Mesenchymal stem cell (in vitro differentiated cells and primary cell): ENCODE data around the gene STK26.
A peak's percentile ranks its signal among the peaks of the same experiment; 100 is the strongest.

Experiments
- DNase-seq: peaks from one replicate; pipeline ENCODE4 v3.0.0-alpha.2; 2013
- H2AFZ ChIP-seq: one replicate; pipeline ENCODE4 v1.6.1; 2013; ENCODE audit warnings: low read depth, mild to moderate bottlenecking, control low read depth, inconsistent platforms, low read length, moderate library complexity
- H2AK5ac ChIP-seq: 2 replicates; pipeline ENCODE4 v1.6.1; 2013; ENCODE audit warnings: low read length, moderate library complexity, mild to moderate bottlenecking, inconsistent platforms; ENCODE audit not compliant: severe bottlenecking
- H2BK120ac ChIP-seq: one replicate; pipeline ENCODE4 v1.6.1; 2013; ENCODE audit warnings: low read depth, mild to moderate bottlenecking, inconsistent platforms, low read length, moderate library complexity
- H2BK12ac ChIP-seq, 2 experiments: one replicate each; pipeline ENCODE4 v1.6.1; 2013; ENCODE audit warnings: inconsistent platforms in 2 of 2, low read length in 2 of 2, mild to moderate bottlenecking in 2 of 2, moderate library complexity in 2 of 2, control low read depth in 1 of 2
- H2BK15ac ChIP-seq: one replicate; pipeline ENCODE4 v1.6.1; 2013; ENCODE audit warnings: mild to moderate bottlenecking, low read depth, inconsistent platforms; ENCODE audit not compliant: poor library complexity, severe bottlenecking
- H2BK5ac ChIP-seq: 2 replicates; pipeline ENCODE4 v1.6.1; 2013; ENCODE audit warnings: low read depth, mild to moderate bottlenecking, low read length, control low read depth, inconsistent platforms; ENCODE audit not compliant: poor library complexity, severe bottlenecking
- H3K14ac ChIP-seq, 2 experiments: one replicate each; pipeline ENCODE4 v1.6.1; 2013; ENCODE audit warnings: inconsistent platforms in 2 of 2, low read length in 2 of 2, control low read depth in 1 of 2, mild to moderate bottlenecking in 1 of 2, moderate library complexity in 1 of 2
- H3K18ac ChIP-seq, 2 experiments: one replicate each; pipeline ENCODE4 v1.6.1; 2013; ENCODE audit warnings: inconsistent platforms in 2 of 2, low read length in 2 of 2, control low read depth in 1 of 2, low read depth in 1 of 2, mild to moderate bottlenecking in 1 of 2
- H3K23ac ChIP-seq, 2 experiments: one replicate each; pipeline ENCODE4 v1.6.1; 2013; ENCODE audit warnings: inconsistent platforms in 2 of 2, low read length in 2 of 2, mild to moderate bottlenecking in 2 of 2, moderate library complexity in 2 of 2, control low read depth in 1 of 2
- H3K27ac ChIP-seq: 2 replicates; pipeline ENCODE4 v1.5.1; 2013; ENCODE audit warnings: mild to moderate bottlenecking, moderate library complexity, low read length, control low read depth, inconsistent platforms; ENCODE audit not compliant: poor library complexity, severe bottlenecking
- H3K27me3 ChIP-seq, 2 experiments: 2 replicates each; pipeline versions ENCODE4 v1.6.1 to v1.7.0; 2013; ENCODE audit warnings: low read length in 2 of 2, mild to moderate bottlenecking in 2 of 2, moderate library complexity in 2 of 2, control low read depth in 1 of 2, inconsistent platforms in 1 of 2; ENCODE audit not compliant: control insufficient read depth in 1 of 2, insufficient read depth in 1 of 2
- H3K36me3 ChIP-seq, 2 experiments: 2 replicates each; pipeline versions ENCODE4 v1.6.1 to v1.7.0; 2013; ENCODE audit warnings: low read length in 2 of 2, control low read depth in 1 of 2, inconsistent platforms in 1 of 2, low read depth in 1 of 2, mild to moderate bottlenecking in 1 of 2; ENCODE audit not compliant: insufficient read depth in 2 of 2, control insufficient read depth in 1 of 2
- H3K4ac ChIP-seq, 2 experiments: one replicate each; pipeline ENCODE4 v1.6.1; 2013; ENCODE audit warnings: inconsistent platforms in 2 of 2, low read length in 2 of 2, mild to moderate bottlenecking in 2 of 2, moderate library complexity in 2 of 2, control low read depth in 1 of 2, low read depth in 1 of 2
- H3K4me1 ChIP-seq: 2 replicates; pipeline ENCODE4 v1.6.1; 2013; ENCODE audit warnings: low read depth, low read length, control low read depth; ENCODE audit not compliant: control insufficient read depth, insufficient read depth
- H3K4me2 ChIP-seq: 2 replicates; pipeline ENCODE4 v1.6.1; 2013; ENCODE audit warnings: low read length, mild to moderate bottlenecking, inconsistent platforms; ENCODE audit not compliant: poor library complexity, severe bottlenecking
- H3K4me3 ChIP-seq, 2 experiments: 2 replicates each; pipeline versions ENCODE4 v1.5.1 to v1.7.0; 2013; ENCODE audit warnings: low read length in 2 of 2, mild to moderate bottlenecking in 2 of 2, control low read depth in 1 of 2, low read depth in 1 of 2; ENCODE audit not compliant: insufficient read depth in 1 of 2
- H3K79me1 ChIP-seq: replicated peaks from 2 replicates; pipeline ENCODE4 v1.6.1; 2013; ENCODE audit warnings: mild to moderate bottlenecking, control low read depth, low read length, inconsistent platforms; ENCODE audit not compliant: poor library complexity, severe bottlenecking
- H3K9ac ChIP-seq: 2 replicates; pipeline ENCODE4 v1.7.0; 2013; ENCODE audit warnings: mild to moderate bottlenecking, low read length, moderate library complexity
- H3K9me3 ChIP-seq: 2 replicates; pipeline ENCODE4 v1.7.0; 2013; ENCODE audit warnings: mild to moderate bottlenecking, low read length; ENCODE audit not compliant: control insufficient read depth
- H4K8ac ChIP-seq: one replicate; pipeline ENCODE4 v1.6.1; 2013; ENCODE audit warnings: inconsistent platforms, mild to moderate bottlenecking, low read length, moderate library complexity
- H4K91ac ChIP-seq: one replicate; pipeline ENCODE4 v1.6.1; 2013; ENCODE audit warnings: mild to moderate bottlenecking, low read length, inconsistent platforms
- WGBS: methylation state at CpG from one replicate; pipeline ENCODE4 v1.1.7; 2013; ENCODE audit warnings: mixed read lengths; 5-methylcytosine and 5-hydroxymethylcytosine counted together

STK26 gene

GRCh38 chrX:132041015-132041414 is 17.9 kb downstream of the STK26 start:
- Histone ChIP-seq H4K91ac (no peak overlapping the region), H2AFZ (no peak overlapping the region), H2BK120ac (no peak overlapping the region), H3K27ac (no peak overlapping the region), H3K27me3 (peaks cover 0 to 21% of the 10 kb centered on the region in 2 experiments), H3K4me1 (no peaks in the 10 kb centered on the region), H3K9ac (no peak overlapping the region), H3K36me3 (no peaks in the 10 kb centered on the region), H4K8ac (no peak overlapping the region), H3K79me1 (no peaks in the 10 kb centered on the region), H3K18ac (no peak overlapping the region), H3K4me3 (no peak overlapping the region), H3K4ac (no peak overlapping the region), H2BK5ac (no peak overlapping the region), H3K23ac (no peak overlapping the region), H2AK5ac (no peak overlapping the region), H2BK15ac (no peak overlapping the region), H3K9me3 (no peaks in the 10 kb centered on the region), H3K14ac (no peak overlapping the region), H2BK12ac (no peak overlapping the region), H3K4me2 (no peak overlapping the region)
- 44% methylated on average over 4 of the region's 4 CpGs for WGBS
- peak; percentile 62 for DNase-seq

- H2BK12ac ChIP-seq: no peak overlapping the region
- no peak overlapping the region for H3K18ac ChIP-seq
These were observed 20.9 kb downstream of the STK26 start for GRCh38 chrX:132043977-132044376.

GRCh38 chrX:132044953-132045352 is 21.9 kb downstream of the STK26 start:
- H2AK5ac ChIP-seq: no peak overlapping the region
- H2BK15ac ChIP-seq: no peak overlapping the region
- no peaks in the 10 kb centered on the region for H3K9me3 ChIP-seq
- no peak overlapping the region for H3K4me3 ChIP-seq
- no peak overlapping the region for H4K8ac ChIP-seq
- DNase-seq: peak; percentile 72
- H4K91ac ChIP-seq: no peak overlapping the region
- no peak overlapping the region for H3K27ac ChIP-seq
- no peaks in the 10 kb centered on the region for H3K36me3 ChIP-seq
- H3K79me1 ChIP-seq: no peaks in the 10 kb centered on the region
- H3K14ac ChIP-seq: no peak overlapping the region
- H3K9ac ChIP-seq: no peak overlapping the region
- H3K4me1 ChIP-seq: no peaks in the 10 kb centered on the region
- no peak overlapping the region for H2BK5ac ChIP-seq
- no peak overlapping the region for H3K4me2 ChIP-seq
- H3K18ac ChIP-seq: no peak overlapping the region
- no peak overlapping the region for H2BK120ac ChIP-seq
- no peak overlapping the region for H3K23ac ChIP-seq
- H3K27me3 ChIP-seq: peaks cover 0 to 14% of the 10 kb centered on the region in 2 experiments
- WGBS: 49% methylated on average over 4 of the region's 4 CpGs
- H2AFZ ChIP-seq: no peak overlapping the region
- H3K4ac ChIP-seq: no peak overlapping the region
- H2BK12ac ChIP-seq: no peak overlapping the region

More at GRCh38 chrX:132043977-132044376, 20.9 kb downstream of the STK26 start:
- no peaks in the 10 kb centered on the region for H3K9me3 ChIP-seq
- no peaks in the 10 kb centered on the region for H3K36me3 ChIP-seq
- no peak overlapping the region for H2AFZ ChIP-seq
- no peak for DNase-seq
- H4K8ac ChIP-seq: no peak overlapping the region
- no peak overlapping the region for H2BK120ac ChIP-seq
- H3K9ac ChIP-seq: no peak overlapping the region
- H3K4me1 ChIP-seq: no peaks in the 10 kb centered on the region
- 100% methylated on average over 1 of the region's 2 CpGs for WGBS
- no peak overlapping the region for H3K4me2 ChIP-seq
- no peak overlapping the region for H2AK5ac ChIP-seq
- H3K23ac ChIP-seq: no peak overlapping the region
- H3K27ac ChIP-seq: no peak overlapping the region
- no peak overlapping the region for H4K91ac ChIP-seq
- no peak overlapping the region for H3K4me3 ChIP-seq
- no peak overlapping the region for H2BK5ac ChIP-seq
- no peaks in the 10 kb centered on the region for H3K79me1 ChIP-seq
- H3K27me3 ChIP-seq: peaks cover 0 to 14% of the 10 kb centered on the region in 2 experiments
- no peak overlapping the region for H3K4ac ChIP-seq
- no peak overlapping the region for H2BK15ac ChIP-seq
- H3K14ac ChIP-seq: no peak overlapping the region

GRCh38 chrX:132045456-132045855 is 22.4 kb downstream of the STK26 start:
- Histone ChIP-seq H2BK120ac (no peak overlapping the region), H3K27ac (no peak overlapping the region), H3K23ac (no peak overlapping the region), H2BK12ac (no peak overlapping the region), H3K4me3 (no peak overlapping the region), H2BK5ac (no peak overlapping the region), H3K4ac (no peak overlapping the region), H4K8ac (no peak overlapping the region), H3K27me3 (peaks cover 0 to 11% of the 10 kb centered on the region in 2 experiments), H3K4me2 (no peak overlapping the region), H4K91ac (no peak overlapping the region), H3K79me1 (no peaks in the 10 kb centered on the region), H2AFZ (no peak overlapping the region), H3K14ac (no peak overlapping the region), H3K9me3 (no peaks in the 10 kb centered on the region), H3K9ac (no peak overlapping the region), H2BK15ac (no peak overlapping the region), H3K36me3 (no peaks in the 10 kb centered on the region), H3K4me1 (no peaks in the 10 kb centered on the region), H3K18ac (no peak overlapping the region), H2AK5ac (no peak overlapping the region)
- 70% methylated on average over 2 of the region's 2 CpGs for WGBS
- peak; percentile 11 for DNase-seq
